ENCODE data around the gene FHIT.

The FHIT gene

DNA sequence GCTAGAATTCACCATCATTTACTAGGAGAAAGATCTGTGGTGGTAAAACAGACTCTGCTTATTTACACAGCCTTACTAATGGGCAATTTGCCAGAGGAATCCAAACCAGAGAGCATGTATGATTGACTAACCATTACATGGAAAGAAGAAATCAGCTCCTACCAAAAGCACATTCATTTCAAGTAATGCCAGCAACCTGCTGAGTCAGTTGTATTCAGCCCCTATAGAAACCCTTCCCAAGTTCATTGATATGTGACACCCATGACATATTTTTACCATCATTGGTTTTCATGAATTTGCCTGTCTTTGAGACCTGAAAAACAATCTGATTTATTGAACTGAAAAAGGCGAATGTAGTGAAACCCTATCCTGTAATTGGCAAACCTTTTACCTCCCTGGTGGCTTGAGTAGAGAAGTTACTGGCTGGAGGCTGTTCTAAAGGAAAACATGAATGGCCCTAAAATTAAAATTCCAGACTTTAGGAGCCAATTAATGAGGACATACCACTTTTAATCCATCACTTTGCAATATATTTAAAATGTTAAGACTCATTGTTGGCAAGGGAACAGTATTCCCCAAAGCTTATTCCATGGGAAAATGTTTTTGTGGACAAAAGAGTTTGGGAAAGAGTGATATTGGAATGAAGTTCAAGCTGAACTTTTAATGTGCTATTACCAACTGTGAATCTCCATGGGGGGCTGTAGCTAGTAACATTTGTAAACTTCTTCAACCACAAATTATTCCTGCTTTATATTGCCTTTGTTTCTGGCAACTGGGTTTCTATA is 542.9 kb downstream of the FHIT start:
- no peak for DNase-seq (ENCODE audit: low spot score)
- no peak overlapping the region for H3K27ac ChIP-seq
- ChIA-PET CTCF (no interaction called here), POLR2A (ENCODE audit: low non-redundant PET) (no interaction called here)
- TF ChIP-seq, protein P1, sequence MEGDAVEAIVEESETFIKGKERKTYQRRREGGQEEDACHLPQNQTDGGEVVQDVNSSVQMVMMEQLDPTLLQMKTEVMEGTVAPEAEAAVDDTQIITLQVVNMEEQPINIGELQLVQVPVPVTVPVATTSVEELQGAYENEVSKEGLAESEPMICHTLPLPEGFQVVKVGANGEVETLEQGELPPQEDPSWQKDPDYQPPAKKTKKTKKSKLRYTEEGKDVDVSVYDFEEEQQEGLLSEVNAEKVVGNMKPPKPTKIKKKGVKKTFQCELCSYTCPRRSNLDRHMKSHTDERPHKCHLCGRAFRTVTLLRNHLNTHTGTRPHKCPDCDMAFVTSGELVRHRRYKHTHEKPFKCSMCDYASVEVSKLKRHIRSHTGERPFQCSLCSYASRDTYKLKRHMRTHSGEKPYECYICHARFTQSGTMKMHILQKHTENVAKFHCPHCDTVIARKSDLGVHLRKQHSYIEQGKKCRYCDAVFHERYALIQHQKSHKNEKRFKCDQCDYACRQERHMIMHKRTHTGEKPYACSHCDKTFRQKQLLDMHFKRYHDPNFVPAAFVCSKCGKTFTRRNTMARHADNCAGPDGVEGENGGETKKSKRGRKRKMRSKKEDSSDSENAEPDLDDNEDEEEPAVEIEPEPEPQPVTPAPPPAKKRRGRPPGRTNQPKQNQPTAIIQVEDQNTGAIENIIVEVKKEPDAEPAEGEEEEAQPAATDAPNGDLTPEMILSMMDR (conservative IDR thresholded peaks at IDR 0.05; ENCODE audit: low read depth): no peak

DNA sequence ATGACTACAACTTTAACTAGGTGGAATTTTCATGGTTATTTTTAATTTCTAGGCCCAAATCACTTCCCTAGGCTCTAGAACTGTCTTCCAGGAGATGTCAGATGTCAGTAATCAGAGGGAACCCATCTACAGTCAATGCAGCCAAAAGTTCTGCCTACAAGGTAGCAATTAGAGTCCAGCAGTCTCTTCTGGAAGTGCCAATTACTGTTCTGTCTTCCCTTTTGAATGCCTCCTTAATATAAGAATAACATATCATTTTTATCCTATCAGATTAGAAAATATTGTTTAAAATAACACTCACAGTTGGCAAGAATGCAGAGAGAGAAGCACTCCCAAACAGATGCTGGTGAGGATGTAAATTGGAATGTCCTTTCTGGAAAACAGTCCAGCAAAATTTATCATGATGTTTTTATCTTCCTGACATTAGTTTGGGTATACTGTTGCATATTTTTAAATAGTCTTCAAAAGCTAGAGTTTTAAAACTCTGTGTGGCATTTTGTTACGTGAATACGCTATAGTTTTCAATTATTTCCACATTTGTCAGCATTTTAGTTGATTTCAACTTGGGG is 543.7 kb downstream of the FHIT start:
- POLR2A ChIA-PET (ENCODE audit: low non-redundant PET): no interaction called here
- DNase-seq (ENCODE audit: low spot score): no peak

DNA sequence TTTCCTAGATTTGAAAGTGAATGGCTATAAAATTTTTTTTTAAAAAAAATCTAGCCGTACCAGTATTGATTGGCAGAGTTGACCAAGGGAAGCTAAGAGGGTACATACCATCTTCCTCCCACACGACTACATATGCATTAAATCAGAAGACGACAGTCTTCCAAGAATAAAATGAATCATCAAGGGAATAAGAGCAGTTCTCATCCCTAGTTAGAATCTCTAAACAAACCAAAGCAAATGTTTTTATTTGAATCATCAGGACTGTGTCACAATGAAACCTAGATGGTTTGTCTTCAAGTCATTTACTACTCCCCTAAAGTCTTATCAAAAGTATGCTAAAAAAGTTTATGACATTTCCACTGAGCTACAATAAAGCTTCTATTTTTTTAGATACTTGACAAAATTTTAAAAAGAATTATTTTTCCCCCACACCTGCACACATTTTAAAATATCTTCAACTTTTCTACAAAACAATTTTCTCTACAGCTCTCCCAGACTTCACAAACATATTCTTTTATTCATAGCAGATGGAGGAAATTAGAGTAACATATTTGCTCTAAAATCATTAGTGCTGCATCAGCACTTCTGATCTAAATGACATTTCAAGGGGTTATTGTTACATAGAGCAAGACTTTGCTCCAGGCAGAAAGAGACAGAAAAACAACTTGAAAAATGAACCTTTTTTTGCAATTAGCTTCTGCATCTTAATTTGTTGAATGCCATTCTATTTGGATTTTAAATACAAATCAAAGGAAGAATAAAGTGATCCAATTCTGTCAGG is 547.1 kb downstream of the FHIT start:
- TF ChIP-seq, protein P1 (conservative IDR thresholded peaks at IDR 0.05; ENCODE audit: low read depth): no peak
- no peak overlapping the region for H3K27ac ChIP-seq
- DNase-seq (ENCODE audit: low spot score): no peak
- ChIA-PET CTCF (interaction anchor here (0.6 kb wide), 2 partner anchors 336 to 584 kb away, joined by 3 to 4 read pairs; no protein-coding TSS in a partner anchor), POLR2A (ENCODE audit: low non-redundant PET) (no interaction called here)

More for the DNA sequence above, 543.7 kb downstream of the FHIT start:
- TF ChIP-seq, protein P1 (conservative IDR thresholded peaks at IDR 0.05; ENCODE audit: low read depth): no peak
- no peak overlapping the region for H3K27ac ChIP-seq
- CTCF ChIA-PET: no interaction called here

DNA sequence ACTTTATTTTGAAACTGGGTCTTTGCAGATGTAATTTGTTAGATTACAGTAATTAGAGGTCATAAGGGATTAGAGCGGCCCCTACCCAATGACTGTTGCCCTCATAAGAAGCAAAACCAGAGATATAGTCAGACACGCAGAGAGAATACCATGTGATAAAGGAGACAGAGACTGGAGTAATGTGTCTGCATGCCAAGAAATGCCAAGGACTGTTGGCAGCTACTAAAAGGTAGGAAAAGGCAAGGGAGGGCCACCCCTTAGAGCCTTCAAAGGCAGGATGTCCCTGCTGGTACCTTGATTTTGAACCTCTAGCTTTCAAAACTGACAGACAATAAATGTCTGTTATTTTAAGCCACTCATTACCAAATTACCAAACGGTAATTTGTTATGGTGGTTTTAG is 548.2 kb downstream of the FHIT start:
- no peak for DNase-seq (ENCODE audit: low spot score)
- H3K27ac ChIP-seq: no peak overlapping the region
- POLR2A ChIA-PET (ENCODE audit: low non-redundant PET): no interaction called here
- TF ChIP-seq, protein P1 (conservative IDR thresholded peaks at IDR 0.05; ENCODE audit: low read depth): no peak
- CTCF ChIA-PET: no interaction called here

DNA sequence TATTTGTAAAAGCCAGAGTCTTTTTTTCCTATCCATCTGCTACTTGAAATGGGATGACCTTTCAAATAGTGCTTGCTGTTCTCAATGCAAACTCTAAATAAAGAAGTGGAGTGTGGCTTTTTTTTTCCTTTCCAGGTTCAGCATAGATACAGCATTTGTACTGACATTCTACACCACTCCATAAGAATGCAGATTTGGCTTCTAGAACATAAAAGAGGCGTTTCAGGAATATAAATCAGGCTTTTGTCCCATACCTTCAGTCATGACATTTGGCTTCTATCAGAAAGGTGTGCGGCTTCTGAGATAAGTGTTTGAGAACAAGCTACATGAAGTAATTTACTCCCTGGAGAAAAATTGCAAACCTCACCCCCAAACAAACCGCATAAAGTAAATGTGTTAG is 553.1 kb downstream of the FHIT start:
- TF ChIP-seq, protein P1 (conservative IDR thresholded peaks at IDR 0.05; ENCODE audit: low read depth): no peak
- POLR2A ChIA-PET (ENCODE audit: low non-redundant PET): no interaction called here
- H3K27ac ChIP-seq: no peak overlapping the region
- DNase-seq (ENCODE audit: low spot score): no peak
- CTCF ChIA-PET: no interaction called here

DNA sequence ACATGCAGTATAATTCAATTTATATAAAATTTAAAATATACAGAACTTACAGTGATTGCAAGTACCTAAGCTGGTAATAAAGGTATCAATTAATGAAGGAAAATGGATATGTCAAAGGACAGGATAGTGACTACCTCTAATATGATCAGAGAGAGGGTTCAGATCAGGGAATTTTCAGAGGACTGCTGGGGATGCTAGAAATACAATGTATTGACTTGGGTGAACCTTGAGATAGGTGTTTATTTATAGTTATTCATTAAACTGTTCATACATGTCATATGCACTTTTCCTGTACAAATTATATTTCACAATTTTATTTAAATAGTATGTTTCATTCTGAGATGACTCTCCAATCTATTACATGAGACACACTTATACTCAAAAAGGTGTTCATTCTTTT is 554.1 kb downstream of the FHIT start:
- no peak overlapping the region for H3K27ac ChIP-seq
- DNase-seq (ENCODE audit: low spot score): no peak
- ChIA-PET CTCF (no interaction called here), POLR2A (ENCODE audit: low non-redundant PET) (no interaction called here)
- TF ChIP-seq, protein P1 (conservative IDR thresholded peaks at IDR 0.05; ENCODE audit: low read depth): no peak
